GM13976 (cell line): Measurements from ENCODE around the gene DNAJA1.
"Not testable (repeated sequence)": the region's sequence is repeated elsewhere in the genome, so short reads cannot be mapped to it uniquely, and the experiment has no call there.

Experiments
- DNase-seq: peaks from one replicate; pipeline ENCODE4 v3.0.0; 2012; ENCODE audit warnings: low spot score
- CTCF ChIP-seq: IDR thresholded peaks from 2 replicates; pipeline ENCODE4 v1.5.1; 2012; ENCODE audit warnings: borderline replicate concordance, mild to moderate bottlenecking; ENCODE audit not compliant: insufficient read depth; ENCODE audit errors: extremely low read depth, missing control alignments, control extremely low read depth
- in situ Hi-C: fragments of 300-500 bp; cut with MboI; formaldehyde crosslinking; loops from one replicate; pipeline ENCODE4 v1.12.0; 2022; ENCODE audit warnings: low sequenced_read_pairs, mixed read lengths, inconsistent platforms; ENCODE audit not compliant: unreplicated experiment

DNAJA1 gene

GRCh38 chr9:33082128-33082527 is 57.1 kb downstream of the DNAJA1 start:
- in situ Hi-C loops = loop anchor here (5.0 kb wide), 1 partner anchor 140 kb away; no protein-coding TSS in a partner anchor
- DNase-seq = no peak
- TF ChIP-seq CTCF = no peak

DNA sequence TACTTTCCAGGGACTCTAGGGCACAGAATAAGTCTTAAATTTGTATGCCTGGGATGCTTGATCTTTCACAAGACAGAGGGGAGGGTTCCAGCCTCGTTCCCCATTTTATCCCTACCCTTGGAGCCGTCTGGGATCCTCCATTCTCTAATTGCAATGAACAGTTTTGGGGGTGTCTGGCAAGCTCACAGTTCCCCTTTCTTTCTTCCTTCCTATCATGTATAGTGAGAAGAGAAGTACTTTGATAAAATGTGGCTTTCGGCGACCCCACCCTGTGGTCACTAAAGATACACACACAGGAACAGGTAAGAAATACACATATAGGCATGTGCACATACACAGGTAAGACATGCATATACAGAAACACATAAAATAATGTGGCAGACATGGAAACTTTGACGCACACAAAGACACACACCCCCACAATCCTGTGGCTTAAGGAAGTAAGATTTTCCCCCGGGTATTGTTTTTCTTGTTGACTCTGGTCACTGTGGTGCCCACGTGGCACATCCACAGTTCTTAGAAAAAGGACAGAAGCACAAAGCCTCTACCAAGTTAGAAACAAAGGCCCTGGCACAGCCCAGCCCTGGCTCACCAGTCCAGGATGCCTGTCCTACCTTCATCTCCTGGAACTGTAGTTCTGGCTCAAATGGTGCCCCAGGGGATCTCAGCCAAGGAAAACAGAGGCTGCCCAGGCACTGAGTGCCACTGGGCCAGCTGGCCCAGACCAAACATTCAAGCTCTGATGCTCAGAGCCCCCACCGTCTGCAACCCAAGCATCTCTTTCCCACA is 57.7 kb downstream of the DNAJA1 start:
- no peak for TF ChIP-seq CTCF
- in situ Hi-C loops = loop anchor here (5.0 kb wide), 1 partner anchor 140 kb away; no protein-coding TSS in a partner anchor
- DNase-seq = no peak

- in situ Hi-C loops, DNase-seq: not testable (repeated sequence)
Observed at GRCh38 chr9:33085672-33086071, 60.6 kb downstream of the DNAJA1 start.
